Hepatocyte (in vitro differentiated cells): Measurements from ENCODE around the gene KCNQ1.

ENCODE experiments used
- CTCF ChIP-seq: fragments of 200-600 bp; sonication (generic); IDR thresholded peaks from 2 replicates; pipeline ENCODE4 v1.5.1; 2016; ENCODE audit warnings: antibody characterized with exemption, mild to moderate bottlenecking; ENCODE audit not compliant: poor library complexity
- EZH2 ChIP-seq: fragments of 200-600 bp; sonication (generic); IDR thresholded peaks from 2 replicates; pipeline ENCODE4 v1.6.1; 2016; ENCODE audit warnings: antibody characterized with exemption, mild to moderate bottlenecking, borderline replicate concordance
- EZH2phosphoT487 ChIP-seq: fragments of 200-600 bp; sonication (generic); IDR thresholded peaks from one replicate; pipeline ENCODE4 v1.6.1; 2018; ENCODE audit warnings: antibody characterized with exemption, mild to moderate bottlenecking, low read depth, moderate library complexity; ENCODE audit not compliant: unreplicated experiment, severe bottlenecking

- TF ChIP-seq CTCF, result no peak
- TF ChIP-seq EZH2, result no peak
- TF ChIP-seq EZH2phosphoT487, result no peak
Measured at GRCh38 chr11:2704896-2705606, 260.2 kb downstream of the KCNQ1 start.
